Left lung (tissue), 14 donors: ENCODE results near the gene L3MBTL3. TPM values are rescaled to one million over a fixed set of nuclear protein-coding genes. Genes with fewer than 3 reads are reported as not detected.
A peak's percentile ranks its signal among the peaks of the same experiment; 100 is the strongest.

Experiments
- ATAC-seq: fragments of 200-7000 bp; cut with Tn5 transposase; one replicate; pipeline ENCODE4 v1.9.1; 2020; ENCODE audit warnings: moderate library complexity
- DNase-seq, 4 donors: peaks; one replicate each; pipeline ENCODE4 v3.0.0-alpha.2; 2013 to 2020
- H3K27ac ChIP-seq, 2 donors: fragments of 200-600 bp; sonication (generic) in 1 of 2; one replicate each; pipeline versions ENCODE4 v1.5.0 to v1.8.0; 2020 to 2021
- H3K27me3 ChIP-seq, 2 donors: fragments of 200-600 bp; sonication (generic) in 1 of 2; one replicate each; pipeline versions ENCODE4 v1.5.0 to v1.8.0; 2020 to 2021
- H3K36me3 ChIP-seq, 2 donors: fragments of 200-600 bp; sonication (generic) in 1 of 2; one replicate each; pipeline versions ENCODE4 v1.5.0 to v1.8.0; 2020 to 2021
- H3K4me1 ChIP-seq, 2 donors: fragments of 200-600 bp; one replicate each; pipeline ENCODE4 v1.8.0; 2021
- H3K4me3 ChIP-seq, 2 donors: fragments of 200-600 bp; sonication (generic) in 1 of 2; one replicate each; pipeline versions ENCODE4 v1.5.0 to v1.8.0; 2020 to 2021; ENCODE audit warnings: mild to moderate bottlenecking in 1 of 2
- H3K9me3 ChIP-seq, 2 donors: fragments of 200-600 bp; sonication (generic) in 1 of 2; one replicate each; pipeline versions ENCODE4 v1.5.0 to v1.8.0; 2020 to 2021
- intact Hi-C, 2 donors: fragments of 100-400 bp; cut with DNase I; formaldehyde crosslinking; loops; one replicate each; pipeline versions ENCODE4 v1.11.2 to v1.14.2; 2022
- long read RNA-seq, 12 donors: library from polyadenylated mRNA in 2 of 12; unstranded in 2 of 12; transcript quantifications; one replicate each; pipeline ENCODE4 v2.0.0 and lab custom pipeline, GENCODE V29; 2019 to 2026
- polyA plus RNA-seq, 6 donors: library from polyadenylated mRNA; unstranded; fragments of 120-200 nt; gene quantifications; one replicate each; pipeline ENCODE4 v1.2.1, GENCODE V29; 2013; ENCODE audit not compliant: insufficient read length in 6 of 6
- total RNA-seq, 2 donors: library from RNA; stranded (reverse); fragmentation: NEBNext Ultra II Directional; extraction: Animal tissue kit (Norgen Biotek cat#: 25700); gene quantifications; one replicate each; pipeline ENCODE4 v1.2.1, GENCODE V29; 2021
- TF ChIP-seq, protein P1 (sequence below), 2 donors: fragments of 200-600 bp; sonication (generic) in 1 of 2; IDR thresholded peaks; one replicate each; pipeline versions ENCODE4 v1.5.0 to v1.8.0; 2021; ENCODE audit warnings: antibody characterized with exemption in 2 of 2
- donor health status: DM: no; HTN: yes; CAD: no.
- donor health status: DM: no; HTN: no; CAD: no.

Gene L3MBTL3
- total RNA-seq (1 to 10 TPM; 5.7 to 6.4 TPM), polyA plus RNA-seq (10 to 100 TPM; 16.4 to 28.5 (median 18.4) TPM)
- long read RNA-seq, donor 1, result 0 reads
- long read RNA-seq, donor 2, full-length matches to known transcripts, result 1 of 1 reads
- long read RNA-seq, donor 2, partial matches to known transcripts, result 0 of 1 reads
- long read RNA-seq, donor 2, other reads (novel, unspliced or antisense), result 0 of 1 reads
- long read RNA-seq, donor 3, full-length matches to known transcripts, result 3 of 3 reads
- long read RNA-seq, donor 3, partial matches to known transcripts, result 0 of 3 reads
- long read RNA-seq, donor 3, other reads (novel, unspliced or antisense), result 0 of 3 reads
- long read RNA-seq, donor 4, partial matches to known transcripts, result 3 of 3 reads
- long read RNA-seq, donor 4, other reads (novel, unspliced or antisense), result 0 of 3 reads
- long read RNA-seq, donor 5, full-length matches to known transcripts, result 1 of 1 reads
- long read RNA-seq, donor 5, partial matches to known transcripts, result 0 of 1 reads
- long read RNA-seq, donor 5, other reads (novel, unspliced or antisense), result 0 of 1 reads
- long read RNA-seq, donor 6, full-length matches to known transcripts, result 2 of 2 reads
- long read RNA-seq, donor 6, partial matches to known transcripts, result 0 of 2 reads
- long read RNA-seq, donor 6, other reads (novel, unspliced or antisense), result 0 of 2 reads
- long read RNA-seq, donor 7, result 0 reads
- long read RNA-seq, donor 8, result 0 reads
- long read RNA-seq, donor 9, result 0 reads
- long read RNA-seq, donor 10, partial matches to known transcripts, result 1 of 1 reads
- long read RNA-seq, donor 10, other reads (novel, unspliced or antisense), result 0 of 1 reads
- long read RNA-seq, donor 11, result 0 reads
- long read RNA-seq, donor 12, result 0 reads

GRCh38 chr6:130018292-130018743, at the start of gene L3MBTL3:
L3MBTL3 (plus strand) TSS chr6:130018581; CDS start chr6:130042700, 24,119 bp downstream.
- intact Hi-C loops, result no loop called here

GRCh38 chr6:129969064-129969463, 49.3 kb upstream of the L3MBTL3 start:
- no peaks in the 10 kb centered on the region for H3K9me3 ChIP-seq
- H3K4me3 ChIP-seq, result no peak overlapping the region
- TF ChIP-seq, protein P1, sequence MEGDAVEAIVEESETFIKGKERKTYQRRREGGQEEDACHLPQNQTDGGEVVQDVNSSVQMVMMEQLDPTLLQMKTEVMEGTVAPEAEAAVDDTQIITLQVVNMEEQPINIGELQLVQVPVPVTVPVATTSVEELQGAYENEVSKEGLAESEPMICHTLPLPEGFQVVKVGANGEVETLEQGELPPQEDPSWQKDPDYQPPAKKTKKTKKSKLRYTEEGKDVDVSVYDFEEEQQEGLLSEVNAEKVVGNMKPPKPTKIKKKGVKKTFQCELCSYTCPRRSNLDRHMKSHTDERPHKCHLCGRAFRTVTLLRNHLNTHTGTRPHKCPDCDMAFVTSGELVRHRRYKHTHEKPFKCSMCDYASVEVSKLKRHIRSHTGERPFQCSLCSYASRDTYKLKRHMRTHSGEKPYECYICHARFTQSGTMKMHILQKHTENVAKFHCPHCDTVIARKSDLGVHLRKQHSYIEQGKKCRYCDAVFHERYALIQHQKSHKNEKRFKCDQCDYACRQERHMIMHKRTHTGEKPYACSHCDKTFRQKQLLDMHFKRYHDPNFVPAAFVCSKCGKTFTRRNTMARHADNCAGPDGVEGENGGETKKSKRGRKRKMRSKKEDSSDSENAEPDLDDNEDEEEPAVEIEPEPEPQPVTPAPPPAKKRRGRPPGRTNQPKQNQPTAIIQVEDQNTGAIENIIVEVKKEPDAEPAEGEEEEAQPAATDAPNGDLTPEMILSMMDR (IDR thresholded peaks at IDR 0.05), result no peak
- no peak for DNase-seq
- no peaks in the 10 kb centered on the region for H3K4me1 ChIP-seq
- no peak overlapping the region for H3K27ac ChIP-seq
- no peaks in the 10 kb centered on the region for H3K27me3 ChIP-seq
- intact Hi-C loops, result no loop called here
- no peaks in the 10 kb centered on the region for H3K36me3 ChIP-seq
- peak; percentile 69 for ATAC-seq

More at GRCh38 chr6:130018292-130018743, at the start of gene L3MBTL3:
- H3K36me3 ChIP-seq, result no peaks in the 10 kb centered on the region
- ATAC-seq (peak; percentile 89), DNase-seq (peak; percentile 77 to 99 (median 90))
- TF ChIP-seq, protein P1 (IDR thresholded peaks at IDR 0.05), result no peak
- H3K4me1 ChIP-seq, result peaks cover 0 to 13% of the 10 kb centered on the region in 2 donors
- H3K27me3 ChIP-seq, result no peaks in the 10 kb centered on the region
- H3K9me3 ChIP-seq, result no peaks in the 10 kb centered on the region
- H3K4me3 ChIP-seq, result peak within 1 kb of the TSS; percentile 74 to 86
- H3K27ac ChIP-seq, result peak within 1 kb of the TSS; percentile 78 to 83

GRCh38 chr6:129976110-129976509, 42.3 kb upstream of the L3MBTL3 start:
- Histone ChIP-seq H3K36me3 (no peaks in the 10 kb centered on the region), H3K27ac (no peak overlapping the region), H3K4me1 (no peaks in the 10 kb centered on the region), H3K4me3 (no peak overlapping the region), H3K27me3 (no peaks in the 10 kb centered on the region), H3K9me3 (peaks cover 0 to 14% of the 10 kb centered on the region in 2 donors)
- intact Hi-C loops, result no loop called here
- ATAC-seq, result no peak
- TF ChIP-seq, protein P1 (IDR thresholded peaks at IDR 0.05), result no peak
- DNase-seq, result no peak

DNA sequence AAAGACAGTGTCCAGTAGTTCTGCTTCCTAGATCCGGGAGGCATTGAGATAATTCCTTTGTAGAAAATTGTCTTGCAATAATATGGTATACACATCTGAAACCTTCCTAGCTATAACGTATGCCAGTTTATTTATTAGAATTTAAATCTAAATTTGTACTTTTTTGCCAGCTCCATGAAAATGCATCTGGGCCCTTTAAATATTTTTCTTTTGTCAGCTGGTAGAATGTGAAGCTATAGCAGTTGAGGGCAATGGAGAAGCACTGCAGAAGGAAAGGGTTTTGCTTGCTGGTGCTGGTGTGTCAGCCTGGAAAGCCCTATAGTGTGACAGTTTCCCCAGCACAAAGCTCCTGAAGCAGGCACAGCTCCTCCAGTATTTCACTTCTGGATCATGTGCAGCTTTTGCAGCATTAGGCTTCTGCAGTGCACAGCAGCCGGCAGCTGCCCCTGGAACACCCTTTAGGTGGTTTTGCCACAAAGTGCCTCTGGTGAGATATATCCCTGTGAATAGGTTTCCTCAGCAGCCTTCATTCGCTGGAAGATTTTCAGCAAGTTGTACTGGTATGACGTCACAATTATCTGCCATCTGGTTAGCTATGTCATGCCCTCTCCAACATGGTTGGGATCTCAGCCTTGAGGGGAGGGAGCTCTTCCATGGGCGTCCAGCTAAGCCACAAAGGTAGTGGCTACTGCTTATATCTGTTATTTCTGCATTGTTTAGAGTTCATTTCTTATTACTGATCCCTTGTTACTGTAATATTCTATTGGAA, 40.0 kb upstream of the L3MBTL3 start:
- Histone ChIP-seq H3K36me3 (no peaks in the 10 kb centered on the region), H3K4me1 (no peaks in the 10 kb centered on the region), H3K4me3 (no peak overlapping the region), H3K9me3 (peaks cover 0 to 14% of the 10 kb centered on the region in 2 donors), H3K27me3 (no peaks in the 10 kb centered on the region), H3K27ac (no peak overlapping the region)
- intact Hi-C loops, result no loop called here
- ATAC-seq, result no peak
- no peak for DNase-seq
- TF ChIP-seq, protein P1 (IDR thresholded peaks at IDR 0.05), result no peak
